Astrocyte (in vitro differentiated cells and primary cell): ENCODE measurements around the gene CCDC195. TPM values are rescaled to one million over a fixed set of nuclear protein-coding genes. Genes with fewer than 3 reads are reported as not detected.

Experiments used
- DNase-seq: peaks from one replicate; pipeline ENCODE4 v3.0.0-alpha.2; 2010; ENCODE audit warnings: low read depth
- FAIRE-seq: peaks from 2 replicates; lab custom pipeline; 2011; peaks lifted over from hg19 to GRCh38; lab: Jason Lieb, UNC
- H2AFZ ChIP-seq: 2 replicates; pipeline ENCODE4 v1.6.0; 2012; ENCODE audit warnings: low read depth, low read length, inconsistent platforms
- H3K27ac ChIP-seq: 2 replicates; pipeline ENCODE4 v1.5.1; 2011; ENCODE audit warnings: low read depth, low read length, inconsistent platforms
- H3K27me3 ChIP-seq: 2 replicates; pipeline ENCODE4 v1.6.0; 2011; ENCODE audit warnings: low read length, inconsistent platforms; ENCODE audit not compliant: insufficient read depth
- H3K36me3 ChIP-seq: 2 replicates; pipeline ENCODE4 v1.5.1; 2011; ENCODE audit warnings: low read length, inconsistent platforms; ENCODE audit not compliant: insufficient read depth
- H3K4me1 ChIP-seq: 2 replicates; pipeline ENCODE4 v1.5.1; 2011; ENCODE audit warnings: low read length, inconsistent platforms; ENCODE audit not compliant: insufficient read depth
- H3K4me2 ChIP-seq: 2 replicates; pipeline ENCODE4 v1.6.0; 2012; ENCODE audit warnings: low read length, inconsistent platforms
- H3K4me3 ChIP-seq: 2 replicates; pipeline ENCODE4 v1.5.1; 2011; ENCODE audit warnings: low read depth, mild to moderate bottlenecking, low read length, inconsistent platforms; ENCODE audit not compliant: insufficient read depth
- H3K79me2 ChIP-seq: 2 replicates; pipeline ENCODE4 v1.6.0; 2012; ENCODE audit warnings: mild to moderate bottlenecking, low read length, inconsistent platforms; ENCODE audit not compliant: insufficient read depth
- H3K9ac ChIP-seq: 2 replicates; pipeline ENCODE4 v1.6.0; 2012; ENCODE audit warnings: mild to moderate bottlenecking, low read length, inconsistent platforms
- H3K9me3 ChIP-seq: 2 replicates; pipeline ENCODE4 v1.5.1; 2012; ENCODE audit warnings: low read depth, mild to moderate bottlenecking, low read length, inconsistent platforms; ENCODE audit not compliant: insufficient read depth
- H4K20me1 ChIP-seq: 2 replicates; pipeline ENCODE4 v1.6.0; 2012; ENCODE audit warnings: low read length, inconsistent platforms; ENCODE audit not compliant: insufficient read depth
- H3K27ac Mint-ChIP-seq: one replicate; pipeline ENCODE4 v1.8.0; 2021; ENCODE audit warnings: mild to moderate bottlenecking, mixed read lengths; ENCODE audit not compliant: unreplicated experiment
- H3K27me3 Mint-ChIP-seq: one replicate; pipeline ENCODE4 v1.8.0; 2021; ENCODE audit warnings: low read depth, mixed read lengths; ENCODE audit not compliant: unreplicated experiment
- H3K36me3 Mint-ChIP-seq: one replicate; pipeline ENCODE4 v1.8.0; 2021; ENCODE audit warnings: low read depth, mixed read lengths; ENCODE audit not compliant: unreplicated experiment
- H3K4me1 Mint-ChIP-seq: one replicate; pipeline ENCODE4 v1.8.0; 2021; ENCODE audit warnings: low read depth, mixed read lengths; ENCODE audit not compliant: unreplicated experiment
- H3K4me3 Mint-ChIP-seq: one replicate; pipeline ENCODE4 v1.8.0; 2021; ENCODE audit warnings: mild to moderate bottlenecking, moderate library complexity, mixed read lengths; ENCODE audit not compliant: unreplicated experiment
- H3K9me3 Mint-ChIP-seq: one replicate; pipeline ENCODE4 v1.8.0; 2021; ENCODE audit warnings: mild to moderate bottlenecking, mixed read lengths; ENCODE audit not compliant: unreplicated experiment
- CTCF ChIP-seq: IDR thresholded peaks from 2 replicates; pipeline ENCODE4 v1.5.1; 2011; ENCODE audit warnings: low read depth, mild to moderate bottlenecking, inconsistent platforms, low read length, moderate library complexity; ENCODE audit not compliant: insufficient read depth
- EZH2 ChIP-seq: IDR thresholded peaks from 2 replicates; pipeline ENCODE4 v1.6.1; 2012; ENCODE audit warnings: mild to moderate bottlenecking, low read length, inconsistent platforms; ENCODE audit not compliant: insufficient read depth
- total RNA-seq: library from RNA; stranded (reverse); gene quantifications from 2 replicates; pipeline ENCODE4 v1.2.1, GENCODE V29; 2021

Gene CCDC195
- total RNA-seq, 1 donor from 2014 or later, result not detected

GRCh38 chr2:224722770-224723169 is 6.6 kb upstream of the CCDC195 start:
- H3K4me3 Mint-ChIP-seq, result no peak overlapping the region
- H3K36me3 Mint-ChIP-seq, result no peaks in the 10 kb centered on the region
- H3K36me3 ChIP-seq, result no peaks in the 10 kb centered on the region
- H3K27me3 ChIP-seq, result no peaks in the 10 kb centered on the region
- no peaks in the 10 kb centered on the region for H4K20me1 ChIP-seq
- H3K27ac Mint-ChIP-seq, result peak overlapping the region; percentile 75
- no peak overlapping the region for H3K4me2 ChIP-seq
- no peaks in the 10 kb centered on the region for H3K9me3 ChIP-seq
- H2AFZ ChIP-seq, result no peak overlapping the region
- H3K4me1 Mint-ChIP-seq, result peaks cover 14% of the 10 kb centered on the region
- TF ChIP-seq CTCF (no peak), EZH2 (no peak)
- FAIRE-seq (no peak), DNase-seq (no peak)
- peaks cover 3% of the 10 kb centered on the region for H3K9me3 Mint-ChIP-seq
- H3K27me3 Mint-ChIP-seq, result no peaks in the 10 kb centered on the region
- no peaks in the 10 kb centered on the region for H3K79me2 ChIP-seq
- H3K4me3 ChIP-seq, result no peak overlapping the region
- H3K9ac ChIP-seq, result no peak overlapping the region
- no peak overlapping the region for H3K27ac ChIP-seq
- no peaks in the 10 kb centered on the region for H3K4me1 ChIP-seq

GRCh38 chr2:224722250-224722649 is 6.1 kb upstream of the CCDC195 start:
- no peak overlapping the region for H3K4me3 Mint-ChIP-seq
- FAIRE-seq (no peak), DNase-seq (peak; percentile 77)
- Histone ChIP-seq H3K9ac (no peak overlapping the region), H3K36me3 (no peaks in the 10 kb centered on the region), H4K20me1 (no peaks in the 10 kb centered on the region), H2AFZ (no peak overlapping the region), H3K9me3 (no peaks in the 10 kb centered on the region), H3K27ac (no peak overlapping the region), H3K4me2 (no peak overlapping the region), H3K4me1 (no peaks in the 10 kb centered on the region), H3K27me3 (no peaks in the 10 kb centered on the region), H3K79me2 (no peaks in the 10 kb centered on the region), H3K4me3 (no peak overlapping the region)
- TF ChIP-seq CTCF (no peak), EZH2 (no peak)
- no peaks in the 10 kb centered on the region for H3K36me3 Mint-ChIP-seq
- peaks cover 14% of the 10 kb centered on the region for H3K4me1 Mint-ChIP-seq
- no peaks in the 10 kb centered on the region for H3K27me3 Mint-ChIP-seq
- peaks cover 3% of the 10 kb centered on the region for H3K9me3 Mint-ChIP-seq
- peak overlapping the region; percentile 75 for H3K27ac Mint-ChIP-seq

GRCh38 chr2:224716921-224717320 is 756 bp upstream of the CCDC195 start:
- Histone ChIP-seq H2AFZ (no peak overlapping the region), H3K4me3 (no peak overlapping the region), H3K9ac (no peak overlapping the region), H3K4me2 (no peak overlapping the region), H3K9me3 (no peaks in the 10 kb centered on the region), H3K4me1 (no peaks in the 10 kb centered on the region), H3K27me3 (no peaks in the 10 kb centered on the region), H4K20me1 (no peaks in the 10 kb centered on the region), H3K36me3 (no peaks in the 10 kb centered on the region), H3K27ac (no peak overlapping the region), H3K79me2 (no peaks in the 10 kb centered on the region)
- no peak for DNase-seq
- H3K27ac Mint-ChIP-seq, result no peak overlapping the region
- H3K36me3 Mint-ChIP-seq, result no peaks in the 10 kb centered on the region
- TF ChIP-seq CTCF, result no peak
- TF ChIP-seq EZH2, result no peak
- H3K9me3 Mint-ChIP-seq, result peaks cover 2% of the 10 kb centered on the region
- H3K4me3 Mint-ChIP-seq, result no peak overlapping the region
- FAIRE-seq, result no peak
- no peaks in the 10 kb centered on the region for H3K27me3 Mint-ChIP-seq
- H3K4me1 Mint-ChIP-seq, result peaks cover 2% of the 10 kb centered on the region
